GM23338 (cell line): Measurements from ENCODE around the gene SERPINE2. TPM values are rescaled to one million over a fixed set of nuclear protein-coding genes. Genes with fewer than 3 reads are reported as not detected.

Source experiments
- ATAC-seq: fragments of 200-7000 bp; cut with Tn5 transposase; 3 replicates; pipeline ENCODE4 v1.9.1; 2020
- DNase-seq: peaks from one replicate; pipeline ENCODE4 v3.0.0-alpha.2; 2015; ENCODE audit warnings: low spot score
- H2AFZ ChIP-seq: fragments of 200-600 bp; sonication (generic); 2 replicates; pipeline ENCODE4 v1.8.0; 2016; ENCODE audit warnings: antibody characterized with exemption, mild to moderate bottlenecking, moderate library complexity
- H3F3A ChIP-seq: fragments of 200-600 bp; sonication (generic); replicated peaks from 2 replicates; pipeline ENCODE4 v1.8.0; 2017; ENCODE audit warnings: antibody characterized with exemption, mixed run types, low read depth
- H3K27ac ChIP-seq: fragments of 200-600 bp; sonication (generic); 2 replicates; pipeline ENCODE4 v1.6.1; 2016; ENCODE audit warnings: low read depth
- H3K27me3 ChIP-seq: fragments of 200-600 bp; sonication (generic); 2 replicates; pipeline ENCODE4 v1.8.0; 2016; ENCODE audit warnings: mild to moderate bottlenecking, mixed run types, moderate library complexity; ENCODE audit not compliant: insufficient read depth
- H3K36me3 ChIP-seq: fragments of 200-600 bp; sonication (generic); 2 replicates; pipeline ENCODE4 v1.8.0; 2016; ENCODE audit warnings: mild to moderate bottlenecking; ENCODE audit not compliant: insufficient read depth
- H3K4me1 ChIP-seq: fragments of 200-600 bp; sonication (generic); 2 replicates; pipeline ENCODE4 v1.8.0; 2016; ENCODE audit warnings: mild to moderate bottlenecking, moderate library complexity; ENCODE audit not compliant: insufficient read depth
- H3K4me2 ChIP-seq: fragments of 200-600 bp; sonication (generic); 2 replicates; pipeline ENCODE4 v1.7.1; 2017; ENCODE audit warnings: mixed run types
- H3K4me3 ChIP-seq: fragments of 200-600 bp; sonication (generic); 2 replicates; pipeline ENCODE4 v1.6.1; 2016; ENCODE audit warnings: mixed run types
- H3K79me2 ChIP-seq: fragments of 200-600 bp; sonication (generic); replicated peaks from 2 replicates; pipeline ENCODE4 v1.8.0; 2017; ENCODE audit warnings: mild to moderate bottlenecking; ENCODE audit not compliant: insufficient read depth
- H3K9me2 ChIP-seq: fragments of 200-600 bp; sonication (generic); 2 replicates; pipeline ENCODE4 v1.8.0; 2017; ENCODE audit not compliant: insufficient read depth
- H4K20me1 ChIP-seq: fragments of 200-600 bp; sonication (generic); replicated peaks from 2 replicates; pipeline ENCODE4 v1.8.0; 2017; ENCODE audit warnings: mild to moderate bottlenecking; ENCODE audit not compliant: insufficient read depth
- H3K27ac Mint-ChIP-seq: 2 replicates; pipeline ENCODE4 v1.8.0; 2020; ENCODE audit warnings: inconsistent platforms, mild to moderate bottlenecking, moderate library complexity, mixed read lengths
- H3K27me3 Mint-ChIP-seq: 3 replicates; pipeline ENCODE4 v1.8.0; 2022; ENCODE audit warnings: low read depth, mild to moderate bottlenecking, moderate library complexity, mixed read lengths, inconsistent platforms; ENCODE audit not compliant: insufficient read depth, poor library complexity
- H3K36me3 Mint-ChIP-seq: 3 replicates; pipeline ENCODE4 v1.8.0; 2021; ENCODE audit warnings: low read depth, mild to moderate bottlenecking, inconsistent platforms, moderate library complexity, mixed read lengths
- H3K4me1 Mint-ChIP-seq: 3 replicates; pipeline ENCODE4 v1.8.0; 2020; ENCODE audit warnings: mild to moderate bottlenecking, inconsistent platforms, mixed read lengths
- H3K4me3 Mint-ChIP-seq: 3 replicates; pipeline ENCODE4 v1.8.0; 2021; ENCODE audit warnings: moderate library complexity, mild to moderate bottlenecking, inconsistent platforms, mixed read lengths
- H3K9me3 Mint-ChIP-seq: 3 replicates; pipeline ENCODE4 v1.8.0; 2020; ENCODE audit warnings: moderate library complexity, mild to moderate bottlenecking, inconsistent platforms, mixed read lengths
- CREB1 ChIP-seq: fragments of 250-450 bp; sonication (Bioruptor Pico); IDR thresholded peaks from 2 replicates; pipeline ENCODE4 v1.5.0; 2020; ENCODE audit warnings: low read depth, mild to moderate bottlenecking, moderate library complexity
- EZH2 ChIP-seq: fragments of 200-600 bp; sonication (generic); IDR thresholded peaks from one replicate; pipeline ENCODE4 v1.8.0; 2017; ENCODE audit warnings: antibody characterized with exemption, mild to moderate bottlenecking, low read depth; ENCODE audit not compliant: unreplicated experiment
- EZH2phosphoT487 ChIP-seq: fragments of 200-600 bp; sonication (generic); IDR thresholded peaks from one replicate; pipeline ENCODE4 v1.8.1; 2018; ENCODE audit warnings: antibody characterized with exemption; ENCODE audit not compliant: unreplicated experiment
- JUNB ChIP-seq: IDR thresholded peaks from one replicate; pipeline ENCODE4 v1.6.1; 2016; ENCODE audit warnings: antibody characterized with exemption; ENCODE audit not compliant: unreplicated experiment
- NANOG ChIP-seq: IDR thresholded peaks from 2 replicates; pipeline ENCODE4 v1.6.1; 2016; ENCODE audit warnings: antibody characterized with exemption, borderline replicate concordance
- POLR2AphosphoS5 ChIP-seq: IDR thresholded peaks from 2 replicates; pipeline ENCODE4 v1.6.1; 2016; ENCODE audit warnings: antibody characterized with exemption, low read depth
- STAT1 ChIP-seq: IDR thresholded peaks from one replicate; pipeline ENCODE4 v1.6.1; 2016; ENCODE audit warnings: antibody characterized with exemption; ENCODE audit not compliant: unreplicated experiment
- ZNF114 ChIP-seq: fragments of 250-450 bp; sonication (Bioruptor Pico); IDR thresholded peaks from 2 replicates; pipeline ENCODE4 v1.5.0; 2020; ENCODE audit warnings: mild to moderate bottlenecking, moderate library complexity
- ZNF331 ChIP-seq: fragments of 250-450 bp; sonication (Bioruptor Pico); IDR thresholded peaks from 2 replicates; pipeline ENCODE4 v1.5.0; 2020; ENCODE audit warnings: low read depth, mild to moderate bottlenecking, moderate library complexity
- polyA plus RNA-seq: library from polyadenylated mRNA; unstranded; fragments of >200 nt; fragmentation: Nextera tagmentation; extraction: Ambion mirVana; gene quantifications from 2 replicates; pipeline ENCODE4 v1.2.1, GENCODE V29; 2016
- total RNA-seq: library from RNA; depleted of rRNA; stranded (reverse); fragments of >200 nt; shearing (Covaris generic); gene quantifications from 2 replicates; pipeline ENCODE4 v1.2.3, GENCODE V29; 2014
- TF ChIP-seq, protein P1 (sequence below): fragments of 250-450 bp; sonication (Bioruptor Pico); IDR thresholded peaks from 2 replicates; pipeline ENCODE4 v1.5.0; 2020; ENCODE audit warnings: mild to moderate bottlenecking, moderate library complexity
- TF ChIP-seq, protein P2 (sequence below): IDR thresholded peaks from one replicate; pipeline ENCODE4 v1.6.1; 2018; ENCODE audit warnings: antibody characterized with exemption; ENCODE audit not compliant: unreplicated experiment
- TF ChIP-seq, protein P3 (sequence below), 2 experiments: fragments of 200-600 bp in 1 of 2; sonication (generic) in 1 of 2; conservative IDR thresholded peaks; 2 replicates each; pipeline versions ENCODE4 v1.5.1 to v1.6.1; 2016 to 2017; ENCODE audit warnings: antibody characterized with exemption in 2 of 2, low read depth in 2 of 2, mild to moderate bottlenecking in 2 of 2, moderate library complexity in 1 of 2
- TF ChIP-seq, protein P4 (sequence below): IDR thresholded peaks from 2 replicates; pipeline ENCODE4 v1.6.1; 2016; ENCODE audit warnings: antibody characterized with exemption

The SERPINE2 gene
- total and polyA plus RNA-seq, 2 experiments from 2014 or later: 38.6 to 44.2 TPM

DNA sequence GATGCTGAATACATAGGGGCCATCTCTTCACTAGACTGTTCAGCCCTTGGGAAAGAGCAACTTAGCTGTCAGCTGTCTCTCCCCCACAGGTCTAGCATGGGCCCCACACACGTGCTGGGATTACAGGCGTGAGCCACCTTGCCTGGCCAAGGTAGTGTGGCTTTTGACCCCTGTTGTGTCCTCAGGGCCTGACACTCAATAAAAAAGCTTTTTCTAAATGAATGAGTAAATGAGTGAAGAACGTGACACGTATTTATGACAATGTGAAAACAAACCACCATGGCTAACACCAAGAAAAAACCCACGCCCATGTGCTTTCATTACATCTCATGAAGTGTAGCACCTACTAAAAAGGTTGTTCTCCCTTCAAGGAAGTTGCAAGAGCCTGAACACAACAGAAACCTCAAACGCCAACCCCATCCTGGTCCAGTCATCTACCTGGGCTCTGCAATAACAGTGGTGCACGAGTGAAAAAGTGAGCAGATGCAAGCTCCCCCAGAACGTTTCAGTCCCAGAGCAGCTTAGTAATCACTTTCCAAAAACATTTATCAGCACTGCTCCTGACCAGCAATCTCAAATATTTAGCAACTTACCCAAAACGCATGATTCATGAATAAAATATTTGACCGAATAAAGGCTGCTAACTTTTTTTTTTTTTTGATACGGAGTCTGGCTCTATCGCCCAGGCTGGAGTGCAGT, 97.4 kb downstream of the SERPINE2 start:
- H3K27ac ChIP-seq: no peak overlapping the region
- H3K4me1 Mint-ChIP-seq: peaks cover 49% of the 10 kb centered on the region

More for the DNA sequence above, 97.4 kb downstream of the SERPINE2 start:
- H3K79me2 ChIP-seq: peaks cover 84% of the 10 kb centered on the region
- no peaks in the 10 kb centered on the region for H3K9me2 ChIP-seq
- H3F3A ChIP-seq: no peaks in the 10 kb centered on the region
- H3K36me3 ChIP-seq: no peaks in the 10 kb centered on the region
- H4K20me1 ChIP-seq: peaks cover 10% of the 10 kb centered on the region; the same call in 1 of the 2 replicates
- H3K9me3 Mint-ChIP-seq: peaks cover 3% of the 10 kb centered on the region; the same call in 1 of the 3 replicates
- H3K4me1 ChIP-seq: peaks cover 60% of the 10 kb centered on the region
- H3K4me3 Mint-ChIP-seq: no peak overlapping the region
- no peaks in the 10 kb centered on the region for H3K27me3 ChIP-seq
- TF ChIP-seq, protein P1, sequence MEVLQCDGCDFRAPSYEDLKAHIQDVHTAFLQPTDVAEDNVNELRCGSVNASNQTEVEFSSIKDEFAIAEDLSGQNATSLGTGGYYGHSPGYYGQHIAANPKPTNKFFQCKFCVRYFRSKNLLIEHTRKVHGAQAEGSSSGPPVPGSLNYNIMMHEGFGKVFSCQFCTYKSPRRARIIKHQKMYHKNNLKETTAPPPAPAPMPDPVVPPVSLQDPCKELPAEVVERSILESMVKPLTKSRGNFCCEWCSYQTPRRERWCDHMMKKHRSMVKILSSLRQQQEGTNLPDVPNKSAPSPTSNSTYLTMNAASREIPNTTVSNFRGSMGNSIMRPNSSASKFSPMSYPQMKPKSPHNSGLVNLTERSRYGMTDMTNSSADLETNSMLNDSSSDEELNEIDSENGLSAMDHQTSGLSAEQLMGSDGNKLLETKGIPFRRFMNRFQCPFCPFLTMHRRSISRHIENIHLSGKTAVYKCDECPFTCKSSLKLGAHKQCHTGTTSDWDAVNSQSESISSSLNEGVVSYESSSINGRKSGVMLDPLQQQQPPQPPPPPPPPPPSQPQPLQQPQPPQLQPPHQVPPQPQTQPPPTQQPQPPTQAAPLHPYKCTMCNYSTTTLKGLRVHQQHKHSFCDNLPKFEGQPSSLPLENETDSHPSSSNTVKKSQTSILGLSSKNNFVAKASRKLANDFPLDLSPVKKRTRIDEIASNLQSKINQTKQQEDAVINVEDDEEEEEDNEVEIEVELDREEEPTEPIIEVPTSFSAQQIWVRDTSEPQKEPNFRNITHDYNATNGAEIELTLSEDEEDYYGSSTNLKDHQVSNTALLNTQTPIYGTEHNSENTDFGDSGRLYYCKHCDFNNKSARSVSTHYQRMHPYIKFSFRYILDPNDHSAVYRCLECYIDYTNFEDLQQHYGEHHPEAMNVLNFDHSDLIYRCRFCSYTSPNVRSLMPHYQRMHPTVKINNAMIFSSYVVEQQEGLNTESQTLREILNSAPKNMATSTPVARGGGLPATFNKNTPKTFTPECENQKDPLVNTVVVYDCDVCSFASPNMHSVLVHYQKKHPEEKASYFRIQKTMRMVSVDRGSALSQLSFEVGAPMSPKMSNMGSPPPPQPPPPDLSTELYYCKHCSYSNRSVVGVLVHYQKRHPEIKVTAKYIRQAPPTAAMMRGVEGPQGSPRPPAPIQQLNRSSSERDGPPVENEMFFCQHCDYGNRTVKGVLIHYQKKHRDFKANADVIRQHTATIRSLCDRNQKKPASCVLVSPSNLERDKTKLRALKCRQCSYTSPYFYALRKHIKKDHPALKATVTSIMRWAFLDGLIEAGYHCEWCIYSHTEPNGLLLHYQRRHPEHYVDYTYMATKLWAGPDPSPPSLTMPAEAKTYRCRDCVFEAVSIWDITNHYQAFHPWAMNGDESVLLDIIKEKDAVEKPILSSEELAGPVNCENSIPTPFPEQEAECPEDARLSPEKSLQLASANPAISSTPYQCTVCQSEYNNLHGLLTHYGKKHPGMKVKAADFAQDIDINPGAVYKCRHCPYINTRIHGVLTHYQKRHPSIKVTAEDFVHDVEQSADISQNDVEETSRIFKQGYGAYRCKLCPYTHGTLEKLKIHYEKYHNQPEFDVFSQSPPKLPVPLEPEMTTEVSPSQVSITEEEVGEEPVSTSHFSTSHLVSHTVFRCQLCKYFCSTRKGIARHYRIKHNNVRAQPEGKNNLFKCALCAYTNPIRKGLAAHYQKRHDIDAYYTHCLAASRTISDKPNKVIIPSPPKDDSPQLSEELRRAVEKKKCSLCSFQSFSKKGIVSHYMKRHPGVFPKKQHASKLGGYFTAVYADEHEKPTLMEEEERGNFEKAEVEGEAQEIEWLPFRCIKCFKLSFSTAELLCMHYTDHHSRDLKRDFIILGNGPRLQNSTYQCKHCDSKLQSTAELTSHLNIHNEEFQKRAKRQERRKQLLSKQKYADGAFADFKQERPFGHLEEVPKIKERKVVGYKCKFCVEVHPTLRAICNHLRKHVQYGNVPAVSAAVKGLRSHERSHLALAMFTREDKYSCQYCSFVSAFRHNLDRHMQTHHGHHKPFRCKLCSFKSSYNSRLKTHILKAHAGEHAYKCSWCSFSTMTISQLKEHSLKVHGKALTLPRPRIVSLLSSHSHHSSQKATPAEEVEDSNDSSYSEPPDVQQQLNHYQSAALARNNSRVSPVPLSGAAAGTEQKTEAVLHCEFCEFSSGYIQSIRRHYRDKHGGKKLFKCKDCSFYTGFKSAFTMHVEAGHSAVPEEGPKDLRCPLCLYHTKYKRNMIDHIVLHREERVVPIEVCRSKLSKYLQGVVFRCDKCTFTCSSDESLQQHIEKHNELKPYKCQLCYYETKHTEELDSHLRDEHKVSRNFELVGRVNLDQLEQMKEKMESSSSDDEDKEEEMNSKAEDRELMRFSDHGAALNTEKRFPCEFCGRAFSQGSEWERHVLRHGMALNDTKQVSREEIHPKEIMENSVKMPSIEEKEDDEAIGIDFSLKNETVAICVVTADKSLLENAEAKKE (CRISPR knock-in tag): no peak
- no peak for TF ChIP-seq JUNB
- no peak for TF ChIP-seq ZNF331 (CRISPR knock-in tag)
- no peak for TF ChIP-seq EZH2
- TF ChIP-seq POLR2AphosphoS5: no peak
- no peak for TF ChIP-seq EZH2phosphoT487
- TF ChIP-seq CREB1 (CRISPR knock-in tag): no peak
- TF ChIP-seq NANOG: no peak
- no peak for TF ChIP-seq ZNF114
- TF ChIP-seq, protein P2, sequence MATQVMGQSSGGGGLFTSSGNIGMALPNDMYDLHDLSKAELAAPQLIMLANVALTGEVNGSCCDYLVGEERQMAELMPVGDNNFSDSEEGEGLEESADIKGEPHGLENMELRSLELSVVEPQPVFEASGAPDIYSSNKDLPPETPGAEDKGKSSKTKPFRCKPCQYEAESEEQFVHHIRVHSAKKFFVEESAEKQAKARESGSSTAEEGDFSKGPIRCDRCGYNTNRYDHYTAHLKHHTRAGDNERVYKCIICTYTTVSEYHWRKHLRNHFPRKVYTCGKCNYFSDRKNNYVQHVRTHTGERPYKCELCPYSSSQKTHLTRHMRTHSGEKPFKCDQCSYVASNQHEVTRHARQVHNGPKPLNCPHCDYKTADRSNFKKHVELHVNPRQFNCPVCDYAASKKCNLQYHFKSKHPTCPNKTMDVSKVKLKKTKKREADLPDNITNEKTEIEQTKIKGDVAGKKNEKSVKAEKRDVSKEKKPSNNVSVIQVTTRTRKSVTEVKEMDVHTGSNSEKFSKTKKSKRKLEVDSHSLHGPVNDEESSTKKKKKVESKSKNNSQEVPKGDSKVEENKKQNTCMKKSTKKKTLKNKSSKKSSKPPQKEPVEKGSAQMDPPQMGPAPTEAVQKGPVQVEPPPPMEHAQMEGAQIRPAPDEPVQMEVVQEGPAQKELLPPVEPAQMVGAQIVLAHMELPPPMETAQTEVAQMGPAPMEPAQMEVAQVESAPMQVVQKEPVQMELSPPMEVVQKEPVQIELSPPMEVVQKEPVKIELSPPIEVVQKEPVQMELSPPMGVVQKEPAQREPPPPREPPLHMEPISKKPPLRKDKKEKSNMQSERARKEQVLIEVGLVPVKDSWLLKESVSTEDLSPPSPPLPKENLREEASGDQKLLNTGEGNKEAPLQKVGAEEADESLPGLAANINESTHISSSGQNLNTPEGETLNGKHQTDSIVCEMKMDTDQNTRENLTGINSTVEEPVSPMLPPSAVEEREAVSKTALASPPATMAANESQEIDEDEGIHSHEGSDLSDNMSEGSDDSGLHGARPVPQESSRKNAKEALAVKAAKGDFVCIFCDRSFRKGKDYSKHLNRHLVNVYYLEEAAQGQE: no peak
- TF ChIP-seq, protein P3, sequence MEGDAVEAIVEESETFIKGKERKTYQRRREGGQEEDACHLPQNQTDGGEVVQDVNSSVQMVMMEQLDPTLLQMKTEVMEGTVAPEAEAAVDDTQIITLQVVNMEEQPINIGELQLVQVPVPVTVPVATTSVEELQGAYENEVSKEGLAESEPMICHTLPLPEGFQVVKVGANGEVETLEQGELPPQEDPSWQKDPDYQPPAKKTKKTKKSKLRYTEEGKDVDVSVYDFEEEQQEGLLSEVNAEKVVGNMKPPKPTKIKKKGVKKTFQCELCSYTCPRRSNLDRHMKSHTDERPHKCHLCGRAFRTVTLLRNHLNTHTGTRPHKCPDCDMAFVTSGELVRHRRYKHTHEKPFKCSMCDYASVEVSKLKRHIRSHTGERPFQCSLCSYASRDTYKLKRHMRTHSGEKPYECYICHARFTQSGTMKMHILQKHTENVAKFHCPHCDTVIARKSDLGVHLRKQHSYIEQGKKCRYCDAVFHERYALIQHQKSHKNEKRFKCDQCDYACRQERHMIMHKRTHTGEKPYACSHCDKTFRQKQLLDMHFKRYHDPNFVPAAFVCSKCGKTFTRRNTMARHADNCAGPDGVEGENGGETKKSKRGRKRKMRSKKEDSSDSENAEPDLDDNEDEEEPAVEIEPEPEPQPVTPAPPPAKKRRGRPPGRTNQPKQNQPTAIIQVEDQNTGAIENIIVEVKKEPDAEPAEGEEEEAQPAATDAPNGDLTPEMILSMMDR (conservative IDR thresholded peaks at IDR 0.05; ENCODE audit: low read depth in 2 of 2): no peak
- no peak for TF ChIP-seq STAT1
- TF ChIP-seq, protein P4, sequence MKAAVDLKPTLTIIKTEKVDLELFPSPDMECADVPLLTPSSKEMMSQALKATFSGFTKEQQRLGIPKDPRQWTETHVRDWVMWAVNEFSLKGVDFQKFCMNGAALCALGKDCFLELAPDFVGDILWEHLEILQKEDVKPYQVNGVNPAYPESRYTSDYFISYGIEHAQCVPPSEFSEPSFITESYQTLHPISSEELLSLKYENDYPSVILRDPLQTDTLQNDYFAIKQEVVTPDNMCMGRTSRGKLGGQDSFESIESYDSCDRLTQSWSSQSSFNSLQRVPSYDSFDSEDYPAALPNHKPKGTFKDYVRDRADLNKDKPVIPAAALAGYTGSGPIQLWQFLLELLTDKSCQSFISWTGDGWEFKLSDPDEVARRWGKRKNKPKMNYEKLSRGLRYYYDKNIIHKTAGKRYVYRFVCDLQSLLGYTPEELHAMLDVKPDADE: no peak
- H2AFZ ChIP-seq: no peak overlapping the region
- H3K4me2 ChIP-seq: 0 out of 2 replicates have a peak overlapping the region, but pooled peaks have one; percentile 18
- ATAC-seq (no peak), DNase-seq (no peak)
- no peak overlapping the region for H3K27ac Mint-ChIP-seq
- peaks cover 4% of the 10 kb centered on the region for H3K27me3 Mint-ChIP-seq
- H3K36me3 Mint-ChIP-seq: peaks cover 23% of the 10 kb centered on the region
- no peak overlapping the region for H3K4me3 ChIP-seq
